ENCODE measurements around the gene PC. TPM values are rescaled to one million over a fixed set of nuclear protein-coding genes. Genes with fewer than 3 reads are reported as not detected.

The PC gene
- total and polyA plus RNA-seq, 2 donors (not counting 3 experiments of a cell fraction or from before 2014, with no cell fraction given): 5.5 to 17.5 TPM

DNA sequence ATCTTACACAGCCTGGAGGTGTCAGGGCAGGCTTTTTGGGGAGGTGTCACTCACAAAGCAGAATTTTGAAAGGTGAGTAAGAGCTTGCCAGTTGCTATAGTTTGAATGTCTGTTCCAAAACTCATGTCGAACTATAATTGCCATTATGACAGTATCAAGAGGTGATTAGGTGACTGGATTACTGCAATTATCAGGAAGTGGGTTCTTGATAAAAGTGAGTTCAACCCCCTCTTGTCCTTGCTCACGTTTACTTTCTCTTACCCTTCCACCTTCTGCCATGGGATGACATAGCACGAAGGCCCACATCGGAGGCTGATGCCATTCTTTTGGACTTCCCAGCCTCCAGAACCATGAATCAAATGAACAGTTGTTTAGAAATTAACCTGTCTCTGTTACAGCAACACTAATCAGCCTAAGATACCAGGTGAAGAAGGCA lies 12.2 kb upstream of the PC start:
- CTCF ChIA-PET: interaction anchor here (1.7 kb wide), 1 partner anchor 11 kb away, joined by 4 read pairs; the partner anchor contains the start of gene PC
- no peaks in the 10 kb centered on the region for H3K27me3 ChIP-seq (ENCODE audit: control insufficient read depth in 2 of 2, insufficient read depth in 2 of 2, low read length in 2 of 2)
- no peaks in the 10 kb centered on the region for H3K79me2 ChIP-seq (ENCODE audit: control insufficient read depth, insufficient read depth, low read length)
- FAIRE-seq (no peak), DNase-seq (ENCODE audit: low read depth, low spot score) (no peak)
- H3K9me3 ChIP-seq (replicated peaks; ENCODE audit: control insufficient read depth, insufficient read depth, low read length): no peaks in the 10 kb centered on the region
- H3K4me3 ChIP-seq (replicated peaks in 1 of 3; ENCODE audit: insufficient read depth in 1 of 3, low read depth in 1 of 3, low read length in 3 of 3): no peak overlapping the region
- H4K20me1 ChIP-seq (replicated peaks; ENCODE audit: control insufficient read depth, extremely low read depth, insufficient read depth, low read length): no peaks in the 10 kb centered on the region
- no peak overlapping the region for H2AFZ ChIP-seq (ENCODE audit: low read depth, low read length)
- intact Hi-C loops (cut with micrococcal nuclease): no loop called here
- no peak overlapping the region for H3K9ac ChIP-seq (replicated peaks; ENCODE audit: extremely low read depth, insufficient read depth, low read length)
- dilution Hi-C loops (cut with MboI; ENCODE audit: extremely low pct_ligation_motif_present, low sequenced_read_pairs): no loop called here
- no peak for TF ChIP-seq MYC (IDR thresholded peaks at IDR 0.05; ENCODE audit: low read depth, low read length)
- TF ChIP-seq JUN (IDR thresholded peaks at IDR 0.05; ENCODE audit: borderline replicate concordance, insufficient read depth, insufficient read length, low read depth): no peak
- no peak for TF ChIP-seq CTCF (IDR thresholded peaks at IDR 0.05; ENCODE audit: extremely low read depth in 1 of 2, insufficient read depth in 1 of 2, low read depth in 1 of 2, low read length in 2 of 2)
- TF ChIP-seq MAX (IDR thresholded peaks at IDR 0.05; ENCODE audit: insufficient read depth, insufficient read length): no peak
- no peak for TF ChIP-seq EZH2 (IDR thresholded peaks at IDR 0.05; ENCODE audit: borderline replicate concordance, low read depth, low read length, severe bottlenecking)
- no peak for TF ChIP-seq GATA2 (IDR thresholded peaks at IDR 0.05; ENCODE audit: insufficient read depth, insufficient read length, low read depth, low read length)
- no peak for TF ChIP-seq POLR2A (IDR thresholded peaks at IDR 0.05; ENCODE audit: low read depth, low read length)
- no peak for TF ChIP-seq FOS (IDR thresholded peaks at IDR 0.05; ENCODE audit: borderline replicate concordance, insufficient read depth, low read length)
- no peak for TF ChIP-seq POLR2AphosphoS5 (IDR thresholded peaks at IDR 0.05; ENCODE audit: insufficient read depth, low read depth, low read length)
- no peaks in the 10 kb centered on the region for H3K36me3 ChIP-seq (ENCODE audit: control insufficient read depth in 2 of 2, extremely low read depth in 1 of 2, insufficient read depth in 2 of 2, low read length in 2 of 2)
- POLR2A ChIA-PET: no interaction called here
- TSS peak; percentile 94 for BruUV-seq (replicated peaks)
- no peak overlapping the region for H3K4me2 ChIP-seq (ENCODE audit: insufficient read depth, low read length)
- H3K9me1 ChIP-seq (replicated peaks; ENCODE audit: control insufficient read depth, extremely low read depth, insufficient read depth, low read length): no peaks in the 10 kb centered on the region
- H3K4me1 ChIP-seq (ENCODE audit: control insufficient read depth, extremely low read depth, insufficient read depth, low read length): peaks cover 26% of the 10 kb centered on the region
- H3K27ac ChIP-seq (ENCODE audit: insufficient read depth, low read depth, low read length): peak overlapping the region; percentile 69

Measured in endothelial cell of umbilical vein (primary cell).